H9 (cell line): Measurements from ENCODE around the gene KRT28. TPM values are rescaled to one million over a fixed set of nuclear protein-coding genes. Genes with fewer than 3 reads are reported as not detected.

ENCODE experiments used
- DNase-seq: peaks from one replicate; pipeline ENCODE4 v3.0.0-alpha.2; 2017
- H2AFZ ChIP-seq: one replicate; pipeline ENCODE4 v1.6.1; 2013; ENCODE audit warnings: mild to moderate bottlenecking, low read length, control low read depth, moderate library complexity
- H2AK5ac ChIP-seq: 2 replicates; pipeline ENCODE4 v1.6.1; 2013; ENCODE audit warnings: low read length, control low read depth, mixed read lengths; ENCODE audit not compliant: insufficient read length
- H2BK120ac ChIP-seq: one replicate; pipeline ENCODE4 v1.6.1; 2013; ENCODE audit warnings: low read depth, mild to moderate bottlenecking, low read length, control low read depth, inconsistent platforms; ENCODE audit not compliant: poor library complexity, severe bottlenecking
- H2BK12ac ChIP-seq: 2 replicates; pipeline ENCODE4 v1.6.1; 2013; ENCODE audit warnings: low read length, control low read depth, mixed read lengths, low read depth; ENCODE audit not compliant: insufficient read length
- H2BK15ac ChIP-seq: 2 replicates; pipeline ENCODE4 v1.6.1; 2013; ENCODE audit warnings: low read depth, low read length, control low read depth
- H2BK20ac ChIP-seq: one replicate; pipeline ENCODE4 v1.6.1; 2013; ENCODE audit warnings: low read depth, mild to moderate bottlenecking, low read length, control low read depth, inconsistent platforms; ENCODE audit not compliant: poor library complexity, severe bottlenecking
- H2BK5ac ChIP-seq: 2 replicates; pipeline ENCODE4 v1.6.1; 2013; ENCODE audit warnings: low read length, control low read depth, mixed read lengths; ENCODE audit not compliant: insufficient read length
- H3K14ac ChIP-seq: 2 replicates; pipeline ENCODE4 v1.6.1; 2013; ENCODE audit warnings: low read length, control low read depth; ENCODE audit not compliant: insufficient read depth
- H3K18ac ChIP-seq: 2 replicates; pipeline ENCODE4 v1.6.1; 2013; ENCODE audit warnings: low read depth, mild to moderate bottlenecking, mixed read lengths, low read length, control low read depth; ENCODE audit not compliant: insufficient read length
- H3K23ac ChIP-seq: 2 replicates; pipeline ENCODE4 v1.6.1; 2013; ENCODE audit warnings: low read length, control low read depth, mixed read lengths, low read depth; ENCODE audit not compliant: insufficient read length
- H3K23me2 ChIP-seq: 2 replicates; pipeline ENCODE4 v1.6.1; 2013; ENCODE audit warnings: low read depth, mild to moderate bottlenecking, mixed read lengths, low read length, control low read depth; ENCODE audit not compliant: insufficient read length, poor library complexity, severe bottlenecking
- H3K27ac ChIP-seq: 2 replicates; pipeline ENCODE4 v1.5.1; 2013; ENCODE audit warnings: low read length, control low read depth, mixed read lengths, low read depth; ENCODE audit not compliant: insufficient read length
- H3K27me3 ChIP-seq: 2 replicates; pipeline ENCODE4 v1.6.1; 2013; ENCODE audit warnings: low read length, control low read depth, inconsistent platforms; ENCODE audit not compliant: insufficient read depth
- H3K4ac ChIP-seq: 2 replicates; pipeline ENCODE4 v1.6.1; 2013; ENCODE audit warnings: low read depth, mild to moderate bottlenecking, control low read depth, inconsistent platforms, low read length, moderate library complexity
- H3K4me1 ChIP-seq: 2 replicates; pipeline ENCODE4 v1.6.1; 2013; ENCODE audit warnings: low read length, control low read depth, inconsistent platforms; ENCODE audit not compliant: insufficient read depth
- H3K4me2 ChIP-seq: 2 replicates; pipeline ENCODE4 v1.6.1; 2013; ENCODE audit warnings: low read length, control low read depth, mixed read lengths; ENCODE audit not compliant: insufficient read length, insufficient read depth
- H3K56ac ChIP-seq: 2 replicates; pipeline ENCODE4 v1.6.1; 2013; ENCODE audit warnings: low read depth, mild to moderate bottlenecking, mixed read lengths, low read length, control low read depth; ENCODE audit not compliant: insufficient read length
- H3K79me1 ChIP-seq: 2 replicates; pipeline ENCODE4 v1.6.1; 2013; ENCODE audit warnings: low read depth, mild to moderate bottlenecking, moderate library complexity, low read length, control low read depth, inconsistent platforms; ENCODE audit not compliant: insufficient read depth, poor library complexity, severe bottlenecking
- H3K79me2 ChIP-seq: 2 replicates; pipeline ENCODE4 v1.6.1; 2013; ENCODE audit warnings: low read length, control low read depth, inconsistent platforms; ENCODE audit not compliant: insufficient read depth
- H3K9ac ChIP-seq: 2 replicates; pipeline ENCODE4 v1.6.1; 2013; ENCODE audit warnings: low read length, control low read depth, mixed read lengths; ENCODE audit not compliant: insufficient read length; ENCODE audit errors: extremely low read depth
- H3K9me3 ChIP-seq: one replicate; pipeline ENCODE4 v1.6.1; 2013; ENCODE audit warnings: low read depth, low read length, inconsistent platforms; ENCODE audit not compliant: control insufficient read depth
- H3T11ph ChIP-seq: one replicate; pipeline ENCODE4 v1.6.1; 2013; ENCODE audit warnings: mild to moderate bottlenecking, low read length, control low read depth, inconsistent platforms
- H4K20me1 ChIP-seq: one replicate; pipeline ENCODE4 v1.6.1; 2013; ENCODE audit not compliant: control insufficient read depth, insufficient read length, insufficient read depth
- H4K5ac ChIP-seq: 2 replicates; pipeline ENCODE4 v1.6.1; 2013; ENCODE audit warnings: low read depth, mild to moderate bottlenecking, mixed read lengths, low read length, control low read depth; ENCODE audit not compliant: insufficient read length
- H4K8ac ChIP-seq: replicated peaks from 2 replicates; pipeline ENCODE4 v1.6.1; 2013; ENCODE audit warnings: low read length, control low read depth, mixed read lengths, low read depth; ENCODE audit not compliant: insufficient read length
- H4K91ac ChIP-seq: 2 replicates; pipeline ENCODE4 v1.6.1; 2013; ENCODE audit warnings: low read depth, mild to moderate bottlenecking, moderate library complexity, mixed read lengths, low read length, control low read depth; ENCODE audit not compliant: insufficient read length
- H3K27ac Mint-ChIP-seq, 3 experiments: 2 replicates in 2 of 3; 3 replicates in 1 of 3; pipeline ENCODE4 v1.8.0; 2020 to 2021; ENCODE audit warnings: mixed read lengths in 3 of 3, mild to moderate bottlenecking in 1 of 3, moderate library complexity in 1 of 3
- H3K27me3 Mint-ChIP-seq: 2 replicates; pipeline ENCODE4 v1.8.0; 2021; ENCODE audit warnings: low read depth, mild to moderate bottlenecking, moderate library complexity, mixed read lengths
- H3K36me3 Mint-ChIP-seq, 3 experiments: 2 replicates in 2 of 3; 3 replicates in 1 of 3; pipeline ENCODE4 v1.8.0; 2020 to 2021; ENCODE audit warnings: low read depth in 3 of 3, mixed read lengths in 3 of 3; ENCODE audit not compliant: insufficient read depth in 1 of 3
- H3K4me1 Mint-ChIP-seq, 2 experiments: 2 replicates each; pipeline ENCODE4 v1.8.0; 2020; ENCODE audit warnings: mixed read lengths in 2 of 2
- H3K4me3 Mint-ChIP-seq, 2 experiments: 2 replicates in 1 of 2; 3 replicates in 1 of 2; pipeline ENCODE4 v1.8.0; 2020 to 2021; ENCODE audit warnings: mild to moderate bottlenecking in 2 of 2, mixed read lengths in 2 of 2, moderate library complexity in 1 of 2
- H3K9me3 Mint-ChIP-seq, 2 experiments: 2 replicates in 1 of 2; 3 replicates in 1 of 2; pipeline ENCODE4 v1.8.0; 2020; ENCODE audit warnings: mild to moderate bottlenecking in 2 of 2, mixed read lengths in 2 of 2, moderate library complexity in 1 of 2
- WGBS: extraction: QIAGEN DNeasy Blood & Tissue Kit; methylation state at CpG from one replicate; pipeline ENCODE4 v1.1.7; 2013; ENCODE audit warnings: missing lambda C conversion rate, low lambda C conversion rate, mixed read lengths; ENCODE audit not compliant: insufficient read length; ENCODE audit errors: extremely low coverage; 5-methylcytosine and 5-hydroxymethylcytosine counted together
- long read RNA-seq: library from polyadenylated mRNA; unstranded; transcript quantifications from one replicate; pipeline ENCODE4 v2.0.0, GENCODE V29; 2020
- total RNA-seq: library from RNA; stranded (reverse); gene quantifications from 2 replicates; pipeline ENCODE4 v1.2.1, GENCODE V29; 2021
- TF ChIP-seq, protein P1 (sequence below): fragments of 200-600 bp; sonication (generic); conservative IDR thresholded peaks from 3 replicates; pipeline ENCODE4 v1.8.0; 2021; ENCODE audit warnings: antibody characterized with exemption, mild to moderate bottlenecking

Gene KRT28, protein sequence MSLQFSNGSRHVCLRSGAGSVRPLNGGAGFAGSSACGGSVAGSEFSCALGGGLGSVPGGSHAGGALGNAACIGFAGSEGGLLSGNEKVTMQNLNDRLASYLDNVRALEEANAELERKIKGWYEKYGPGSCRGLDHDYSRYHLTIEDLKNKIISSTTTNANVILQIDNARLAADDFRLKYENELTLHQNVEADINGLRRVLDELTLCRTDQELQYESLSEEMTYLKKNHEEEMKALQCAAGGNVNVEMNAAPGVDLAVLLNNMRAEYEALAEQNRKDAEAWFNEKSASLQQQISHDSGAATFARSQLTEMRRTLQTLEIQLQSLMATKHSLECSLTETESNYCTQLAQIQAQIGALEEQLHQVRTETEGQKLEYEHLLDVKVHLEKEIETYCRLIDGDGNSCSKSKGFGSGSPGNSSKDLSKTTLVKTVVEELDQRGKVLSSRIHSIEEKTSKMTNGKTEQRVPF
- total RNA-seq: not detected in 2 replicates
- long read RNA-seq: 0 reads

DNA sequence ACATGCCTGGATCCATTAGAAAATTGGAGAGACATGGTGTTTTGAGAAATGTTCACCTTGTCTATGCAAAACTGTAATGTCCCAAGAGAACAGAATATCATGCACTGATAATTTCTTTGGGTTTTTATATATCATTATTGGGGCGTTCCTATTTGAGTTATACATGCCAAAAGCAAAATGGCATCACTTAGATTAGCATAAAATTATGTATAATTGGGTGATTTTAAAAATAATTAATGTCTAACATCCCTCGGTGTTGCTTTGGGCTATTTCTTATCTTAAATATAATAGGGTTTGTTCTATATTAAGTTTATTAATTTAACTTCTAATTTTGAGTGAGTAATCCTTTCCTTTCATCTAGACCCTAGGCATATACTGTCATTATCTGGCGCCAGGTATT lies at the start of gene KRT28:
Gene KRT28, minus strand, starts transcription at position 101 of the 400 bp plus-strand sequence. Its CDS starts 66 bp downstream, at position 35.
- H3K27ac Mint-ChIP-seq: no peak within 1 kb of the TSS; a peak in 1 of 7 replicates
- no peaks in the 10 kb centered on the region for H3K27me3 ChIP-seq
- TF ChIP-seq, protein P1, sequence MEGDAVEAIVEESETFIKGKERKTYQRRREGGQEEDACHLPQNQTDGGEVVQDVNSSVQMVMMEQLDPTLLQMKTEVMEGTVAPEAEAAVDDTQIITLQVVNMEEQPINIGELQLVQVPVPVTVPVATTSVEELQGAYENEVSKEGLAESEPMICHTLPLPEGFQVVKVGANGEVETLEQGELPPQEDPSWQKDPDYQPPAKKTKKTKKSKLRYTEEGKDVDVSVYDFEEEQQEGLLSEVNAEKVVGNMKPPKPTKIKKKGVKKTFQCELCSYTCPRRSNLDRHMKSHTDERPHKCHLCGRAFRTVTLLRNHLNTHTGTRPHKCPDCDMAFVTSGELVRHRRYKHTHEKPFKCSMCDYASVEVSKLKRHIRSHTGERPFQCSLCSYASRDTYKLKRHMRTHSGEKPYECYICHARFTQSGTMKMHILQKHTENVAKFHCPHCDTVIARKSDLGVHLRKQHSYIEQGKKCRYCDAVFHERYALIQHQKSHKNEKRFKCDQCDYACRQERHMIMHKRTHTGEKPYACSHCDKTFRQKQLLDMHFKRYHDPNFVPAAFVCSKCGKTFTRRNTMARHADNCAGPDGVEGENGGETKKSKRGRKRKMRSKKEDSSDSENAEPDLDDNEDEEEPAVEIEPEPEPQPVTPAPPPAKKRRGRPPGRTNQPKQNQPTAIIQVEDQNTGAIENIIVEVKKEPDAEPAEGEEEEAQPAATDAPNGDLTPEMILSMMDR: no peak
- no peak within 1 kb of the TSS for H3K23ac ChIP-seq
- no peak within 1 kb of the TSS for H2BK120ac ChIP-seq
- H4K20me1 ChIP-seq: no peaks in the 10 kb centered on the region
- H3K79me2 ChIP-seq: no peaks in the 10 kb centered on the region
- no peak within 1 kb of the TSS for H2BK15ac ChIP-seq
- H4K5ac ChIP-seq: no peak within 1 kb of the TSS
- no peak within 1 kb of the TSS for H2AFZ ChIP-seq
- H3K23me2 ChIP-seq: no peaks in the 10 kb centered on the region
- H3K4me1 ChIP-seq: no peaks in the 10 kb centered on the region
- H3K36me3 Mint-ChIP-seq: no peaks in the 10 kb centered on the region
- H3T11ph ChIP-seq: no peak within 1 kb of the TSS
- DNase-seq: no peak
- no peak within 1 kb of the TSS for H3K9ac ChIP-seq
- H2BK5ac ChIP-seq: no peak within 1 kb of the TSS
- no peak within 1 kb of the TSS for H2BK12ac ChIP-seq
- no peak within 1 kb of the TSS for H3K4me2 ChIP-seq
- WGBS: no CpG with 5 or more reads among the region's 3 CpGs
- no peaks in the 10 kb centered on the region for H3K79me1 ChIP-seq
- H3K27me3 Mint-ChIP-seq: peaks cover 28% of the 10 kb centered on the region
- no peak within 1 kb of the TSS for H2BK20ac ChIP-seq
- no peak within 1 kb of the TSS for H3K56ac ChIP-seq
- H3K9me3 Mint-ChIP-seq: no peaks in the 10 kb centered on the region
- H3K4ac ChIP-seq: no peak within 1 kb of the TSS
- peaks cover 0 to 2% of the 10 kb centered on the region in 2 experiments; a peak in 1 of 4 replicates for H3K4me1 Mint-ChIP-seq
- no peak within 1 kb of the TSS for H2AK5ac ChIP-seq
- H4K91ac ChIP-seq: no peak within 1 kb of the TSS
- no peak within 1 kb of the TSS for H3K18ac ChIP-seq
- H3K27ac ChIP-seq: no peak within 1 kb of the TSS
- H3K4me3 Mint-ChIP-seq: no peak within 1 kb of the TSS
- no peak within 1 kb of the TSS for H4K8ac ChIP-seq
- no peaks in the 10 kb centered on the region for H3K9me3 ChIP-seq
- no peak within 1 kb of the TSS; the same call in 1 of the 2 replicates for H3K14ac ChIP-seq
